GM12865 (cell line): Measurements from ENCODE around the gene PKNOX2.

Source experiments
- DNase-seq: peaks from one replicate; pipeline ENCODE4 v3.0.0; 2010; ENCODE audit warnings: low read depth
- H3K4me3 ChIP-seq: 2 replicates; pipeline ENCODE4 v1.5.1; 2011; ENCODE audit warnings: mild to moderate bottlenecking, low read depth, low read length, control low read depth
- TF ChIP-seq, protein P1 (sequence below): IDR thresholded peaks from 2 replicates; pipeline ENCODE4 v1.5.1; 2011; ENCODE audit warnings: low read length, control low read depth, low read depth, inconsistent platforms; ENCODE audit not compliant: insufficient read depth; ENCODE audit errors: missing control alignments

The PKNOX2 gene

DNA sequence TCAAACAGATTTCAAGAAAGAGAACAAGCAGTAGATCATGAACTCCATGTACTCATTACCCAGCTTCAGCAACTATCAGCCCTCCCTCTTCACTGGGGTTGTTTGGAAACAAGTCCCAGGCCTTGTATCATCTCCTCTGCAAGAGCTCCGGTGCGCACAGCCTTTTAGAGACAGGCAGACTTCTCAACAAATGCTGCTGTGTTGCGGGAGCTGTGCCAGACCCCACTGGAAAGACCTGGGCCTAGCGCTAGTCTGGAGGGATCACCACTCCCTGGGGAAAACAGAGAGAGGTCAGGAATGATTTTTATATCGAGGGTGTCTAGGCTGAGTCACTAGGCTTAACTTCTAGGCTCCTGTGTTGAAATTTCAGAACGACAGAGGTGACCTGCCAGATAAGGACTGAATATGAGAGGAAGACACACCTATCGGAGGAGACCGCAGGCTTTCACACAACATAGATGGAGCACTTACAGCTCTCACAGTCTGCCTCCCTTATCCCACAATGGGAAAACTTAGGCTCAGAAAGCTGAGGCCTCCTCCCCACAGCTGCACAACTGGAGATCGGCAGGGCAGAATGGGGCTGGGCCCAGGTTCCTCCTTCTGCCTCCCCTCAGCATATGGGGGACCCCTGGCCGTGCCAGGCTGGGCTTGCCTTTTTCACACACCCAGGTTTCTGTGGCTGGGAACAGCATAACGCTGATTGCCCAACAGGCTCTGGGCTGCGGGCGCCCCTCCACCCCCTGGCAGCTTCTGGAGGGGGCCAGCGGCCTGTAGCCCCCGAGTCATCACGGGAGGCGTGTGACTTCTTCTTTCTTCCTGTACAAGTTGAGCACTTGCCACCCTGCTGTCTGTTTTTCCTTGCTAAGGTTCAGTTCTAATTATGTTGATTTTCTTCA is 86.0 kb downstream of the PKNOX2 start:
- TF ChIP-seq, protein P1, sequence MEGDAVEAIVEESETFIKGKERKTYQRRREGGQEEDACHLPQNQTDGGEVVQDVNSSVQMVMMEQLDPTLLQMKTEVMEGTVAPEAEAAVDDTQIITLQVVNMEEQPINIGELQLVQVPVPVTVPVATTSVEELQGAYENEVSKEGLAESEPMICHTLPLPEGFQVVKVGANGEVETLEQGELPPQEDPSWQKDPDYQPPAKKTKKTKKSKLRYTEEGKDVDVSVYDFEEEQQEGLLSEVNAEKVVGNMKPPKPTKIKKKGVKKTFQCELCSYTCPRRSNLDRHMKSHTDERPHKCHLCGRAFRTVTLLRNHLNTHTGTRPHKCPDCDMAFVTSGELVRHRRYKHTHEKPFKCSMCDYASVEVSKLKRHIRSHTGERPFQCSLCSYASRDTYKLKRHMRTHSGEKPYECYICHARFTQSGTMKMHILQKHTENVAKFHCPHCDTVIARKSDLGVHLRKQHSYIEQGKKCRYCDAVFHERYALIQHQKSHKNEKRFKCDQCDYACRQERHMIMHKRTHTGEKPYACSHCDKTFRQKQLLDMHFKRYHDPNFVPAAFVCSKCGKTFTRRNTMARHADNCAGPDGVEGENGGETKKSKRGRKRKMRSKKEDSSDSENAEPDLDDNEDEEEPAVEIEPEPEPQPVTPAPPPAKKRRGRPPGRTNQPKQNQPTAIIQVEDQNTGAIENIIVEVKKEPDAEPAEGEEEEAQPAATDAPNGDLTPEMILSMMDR, result no peak
- DNase-seq, result no peak

DNA sequence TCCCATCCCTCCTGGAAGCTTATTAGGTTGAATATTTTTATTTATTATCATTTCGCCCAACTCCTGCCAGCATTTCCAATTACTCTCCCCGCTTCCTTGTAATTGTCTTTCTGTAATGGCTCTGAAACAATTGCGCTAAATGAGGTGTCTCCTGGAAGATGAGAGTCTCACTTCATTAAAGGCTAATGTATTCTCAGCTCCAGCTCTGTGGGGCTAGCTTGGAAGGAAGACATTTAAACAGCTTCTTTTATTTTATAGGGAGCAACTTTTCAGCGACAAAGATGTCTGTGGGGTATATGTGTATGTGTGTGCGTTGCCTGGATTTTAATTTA is 86.6 kb downstream of the PKNOX2 start:
- no peak for DNase-seq
- no peak overlapping the region for H3K4me3 ChIP-seq
- TF ChIP-seq, protein P1, result no peak

More for the DNA sequence above, 86.0 kb downstream of the PKNOX2 start:
- H3K4me3 ChIP-seq, result no peak overlapping the region

DNA sequence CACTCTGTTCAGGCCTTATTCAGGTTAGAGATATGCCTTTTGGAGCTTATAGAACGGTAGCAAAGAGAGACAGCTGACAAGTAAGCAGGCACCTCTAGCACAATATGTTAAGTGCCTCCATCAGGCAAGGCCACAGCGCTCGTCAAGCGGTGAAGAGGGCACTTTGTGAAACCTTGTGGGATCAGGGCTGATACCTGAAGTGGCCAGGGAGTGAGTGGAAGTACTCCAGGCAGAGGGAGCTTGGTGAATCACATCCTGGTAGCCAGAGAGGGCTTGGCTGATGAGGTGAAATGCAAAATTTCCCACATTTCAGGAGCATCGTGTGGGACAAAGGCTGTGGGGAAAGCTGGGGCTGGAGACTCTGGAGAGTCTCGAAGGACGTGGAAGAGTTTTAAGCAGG is 87.4 kb downstream of the PKNOX2 start:
- H3K4me3 ChIP-seq, result no peak overlapping the region
- DNase-seq, result no peak
- TF ChIP-seq, protein P1, result no peak

DNA sequence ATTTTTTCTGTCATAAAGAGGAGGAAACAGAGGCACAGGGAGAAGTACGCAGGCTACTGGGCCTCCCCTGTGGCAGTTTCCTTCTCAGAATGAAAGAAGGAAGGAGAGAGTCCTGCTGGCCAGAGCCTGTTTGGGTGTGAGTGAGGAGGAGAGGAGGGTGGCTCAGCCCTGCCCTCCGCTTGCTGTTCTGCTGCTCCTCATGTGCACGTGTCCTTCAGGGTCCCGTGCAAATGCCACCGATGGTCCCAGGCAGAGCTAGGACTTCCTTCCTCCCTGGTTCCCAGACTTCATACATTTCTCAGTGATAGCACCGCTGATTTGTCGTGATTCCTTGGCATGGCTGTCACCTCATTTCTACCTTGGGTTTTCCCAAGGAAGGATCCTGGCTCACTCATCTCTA is 88.7 kb downstream of the PKNOX2 start:
- TF ChIP-seq, protein P1, result no peak
- H3K4me3 ChIP-seq, result no peak overlapping the region
- no peak for DNase-seq

DNA sequence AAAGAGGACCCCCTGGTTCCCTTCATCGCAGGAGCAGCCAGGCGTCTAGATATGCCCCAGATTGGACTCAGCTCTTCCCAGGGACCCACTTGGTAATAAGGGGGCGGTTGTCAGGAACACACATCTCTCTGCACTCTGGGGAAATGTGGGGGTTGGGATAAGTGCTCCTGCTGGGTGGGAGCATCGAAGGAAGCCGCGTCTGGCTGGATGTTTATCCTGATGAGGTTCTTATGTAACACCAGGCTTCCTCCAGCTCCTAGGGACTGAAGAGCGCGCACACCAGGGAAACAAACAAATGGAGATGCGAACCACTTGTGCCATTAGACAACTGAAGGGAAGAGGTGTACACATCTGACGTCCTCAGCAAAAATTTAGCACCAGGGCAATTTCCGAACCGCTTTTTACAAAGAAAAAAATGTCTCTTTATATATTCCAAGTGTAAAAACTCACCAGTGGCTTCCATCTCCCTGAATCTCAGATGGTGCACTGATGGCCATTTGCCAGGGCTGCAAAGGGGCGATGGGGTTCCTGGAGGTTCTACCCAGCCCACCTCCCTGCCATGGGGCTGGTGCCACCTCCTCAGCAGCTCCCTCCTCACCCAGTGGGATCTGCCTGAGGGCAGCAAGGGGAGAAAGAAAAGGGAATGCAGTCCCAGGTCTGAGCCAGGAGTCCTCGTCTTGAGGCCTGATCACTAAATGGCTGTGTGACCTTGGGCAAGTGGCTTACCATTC is 89.4 kb downstream of the PKNOX2 start:
- TF ChIP-seq, protein P1, result no peak
- no peak for DNase-seq
- H3K4me3 ChIP-seq, result no peak overlapping the region

DNA sequence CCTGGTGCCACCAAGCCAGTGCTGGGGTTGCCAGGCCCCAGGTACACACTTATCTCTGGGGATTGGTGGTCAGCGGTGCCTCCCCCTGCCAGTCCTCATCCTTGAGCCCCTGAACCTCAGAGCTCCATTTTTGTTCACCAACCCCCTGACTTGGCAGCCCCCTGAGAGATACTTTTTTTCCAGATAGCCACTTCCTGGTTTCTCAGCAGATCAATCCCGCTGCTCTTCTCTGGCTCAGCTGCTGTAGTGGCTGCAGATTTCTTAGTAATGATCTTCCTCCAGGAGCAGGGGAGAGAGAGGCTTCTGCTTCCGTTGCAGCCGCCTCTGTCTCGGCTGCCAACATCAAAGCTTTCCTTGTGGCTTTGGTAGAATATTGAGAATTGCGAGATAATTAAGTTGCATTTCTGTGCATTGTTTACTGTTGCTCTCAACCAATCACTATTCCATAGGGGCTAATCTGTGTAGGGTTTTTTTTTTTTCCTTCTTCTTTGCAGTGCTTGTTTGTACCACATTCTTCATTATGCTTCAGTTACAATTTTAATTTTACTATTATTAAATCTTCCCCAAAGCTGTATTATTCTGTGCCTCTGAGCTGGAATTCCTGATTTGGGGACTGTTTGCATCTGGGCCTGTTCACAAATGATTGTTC is 92.1 kb downstream of the PKNOX2 start:
- no peak overlapping the region for H3K4me3 ChIP-seq
- TF ChIP-seq, protein P1, result no peak
- no peak for DNase-seq
